IPS DF 4.7 (cell line): Measurements from ENCODE around the gene PALD1.

ENCODE experiments used
- DNase-seq: peaks from one replicate; pipeline ENCODE4 v3.0.0-alpha.2; 2013; ENCODE audit warnings: low spot score; ENCODE audit errors: extremely low read depth

PALD1 gene

DNA sequence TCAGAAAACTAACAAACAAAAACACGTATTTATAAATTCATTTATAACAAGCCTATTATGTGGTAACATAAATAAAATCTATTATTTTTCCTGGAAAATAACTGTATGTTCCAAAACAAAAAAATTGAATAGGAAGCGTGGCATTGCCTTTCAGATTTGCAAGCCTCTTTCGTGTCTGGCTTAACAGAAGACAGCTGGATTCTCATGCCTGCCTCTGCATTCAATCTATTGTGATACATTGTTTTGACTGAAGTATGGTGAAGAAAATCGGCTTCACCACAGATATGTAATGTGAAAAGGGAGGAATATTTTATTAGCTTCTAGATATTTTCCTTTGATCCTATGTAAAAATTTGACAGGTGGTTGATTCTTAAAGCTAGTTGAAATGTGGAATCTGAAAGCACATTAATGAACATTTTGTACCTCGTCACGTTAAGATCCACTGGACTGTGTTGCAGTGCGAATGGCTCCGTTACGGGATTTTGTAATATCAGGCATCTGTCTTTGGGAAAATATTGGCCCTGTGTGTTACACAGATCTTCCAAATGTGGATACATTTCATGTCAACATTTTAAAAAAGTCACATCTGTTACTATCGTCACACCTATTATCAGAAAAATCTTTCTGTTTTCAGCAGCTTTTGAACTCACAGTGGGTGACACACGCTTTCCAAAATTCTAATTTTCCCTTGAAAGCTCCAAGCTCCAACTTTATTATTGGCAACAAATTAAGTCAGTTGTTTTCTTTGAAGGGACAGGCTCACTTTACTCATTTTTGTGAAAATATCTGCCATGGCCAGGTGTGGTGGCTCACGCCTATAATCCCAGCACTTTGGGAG lies 26.2 kb downstream of the PALD1 start:
- no peak for DNase-seq

DNA sequence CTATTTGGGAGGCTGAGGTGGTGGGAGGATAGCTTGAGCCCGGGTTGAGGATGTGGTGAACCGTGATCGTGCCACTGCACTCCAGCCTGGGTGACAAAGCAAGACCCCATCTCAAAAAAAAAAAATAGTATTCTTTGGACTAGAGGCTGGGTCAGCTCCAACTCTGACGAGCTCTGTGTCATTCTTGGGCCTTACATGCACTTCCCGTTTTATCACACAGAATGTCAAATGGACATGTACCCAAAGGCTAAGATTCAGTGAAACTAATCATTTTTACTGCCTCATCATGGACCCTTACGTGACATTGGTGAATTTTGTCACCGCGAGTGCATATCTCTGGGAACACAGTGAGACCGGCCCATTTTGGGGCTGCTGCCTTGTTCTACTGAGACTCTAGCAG lies 27.3 kb downstream of the PALD1 start:
- DNase-seq = no peak

DNA sequence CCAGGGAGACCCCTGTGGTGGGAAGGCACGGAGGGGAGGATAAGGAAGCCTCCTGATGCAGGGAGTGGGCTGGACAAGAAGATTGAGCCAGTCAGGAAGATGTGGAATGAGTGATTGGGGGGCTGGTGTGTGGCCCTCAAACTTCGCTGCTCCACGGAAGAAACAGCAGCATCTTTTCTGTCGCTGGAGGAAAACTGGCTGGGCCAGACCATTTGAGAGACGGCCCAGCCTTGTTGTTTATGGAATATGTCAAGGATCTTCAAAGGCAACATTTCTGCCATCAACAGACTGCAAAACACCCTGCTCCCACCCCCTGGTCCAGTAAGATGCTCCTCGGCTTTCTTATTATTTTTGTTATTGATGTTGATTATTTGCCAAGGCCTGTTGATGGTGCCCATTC lies 29.4 kb downstream of the PALD1 start:
- no peak for DNase-seq

DNA sequence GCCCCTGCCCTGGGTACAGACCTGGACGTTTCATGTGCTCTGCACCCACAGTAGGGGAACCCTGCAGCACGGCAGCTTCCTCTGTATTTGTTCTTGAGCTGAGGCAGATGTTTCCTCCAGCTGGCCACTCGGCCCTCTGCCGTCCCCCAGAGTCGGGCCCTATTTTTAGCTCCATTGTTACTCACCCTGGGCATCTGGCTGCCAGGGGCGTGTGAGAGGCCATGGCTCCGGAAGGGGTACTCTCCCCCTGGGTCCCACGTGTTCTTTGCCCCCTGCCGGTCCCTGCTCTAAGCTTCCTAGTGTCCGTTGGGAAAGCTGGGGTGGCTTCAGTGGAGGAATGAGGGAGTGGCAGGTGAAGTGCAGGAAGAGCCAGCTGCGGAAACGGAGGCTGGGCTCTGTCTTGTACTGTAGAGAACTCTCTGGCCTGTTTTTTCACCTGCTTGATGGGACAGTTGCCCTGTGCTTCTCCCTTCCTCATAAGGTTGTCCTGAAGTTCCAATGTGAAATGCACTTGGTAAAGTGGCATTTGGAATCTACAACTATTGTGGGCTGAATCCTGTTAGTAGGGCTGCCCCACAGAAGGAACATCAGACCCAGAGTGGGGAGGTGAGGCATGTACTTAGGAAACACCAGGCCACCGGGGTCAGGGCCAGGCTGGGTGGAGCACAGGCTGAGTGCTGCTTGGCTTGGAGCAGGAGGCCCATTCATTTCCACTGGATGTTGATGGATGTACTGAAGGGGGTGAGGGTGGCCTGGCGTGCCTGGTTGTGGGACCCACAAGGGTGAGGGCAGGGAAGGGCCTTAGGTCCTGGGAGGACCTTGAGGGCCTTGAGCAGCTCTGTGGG lies 30.6 kb downstream of the PALD1 start:
- DNase-seq = no peak

DNA sequence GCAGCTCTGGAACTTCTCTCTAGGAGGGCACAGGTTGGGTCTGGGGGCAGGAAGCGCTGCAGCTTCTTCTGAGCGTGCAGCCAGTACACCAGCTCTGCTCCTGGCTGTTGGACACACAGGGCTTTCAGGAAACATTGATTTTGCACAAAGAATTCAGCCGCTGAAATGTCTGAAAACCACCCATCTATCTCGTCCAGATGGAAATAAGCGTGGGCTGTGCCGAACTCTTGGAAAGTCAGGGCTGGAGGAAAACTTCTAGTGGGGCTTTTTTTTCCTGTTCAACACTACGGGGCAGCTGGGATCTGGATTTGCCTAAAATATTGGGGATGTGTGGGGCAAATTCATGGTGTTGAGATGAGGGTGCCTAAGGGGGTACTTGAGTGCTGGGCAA lies 31.2 kb downstream of the PALD1 start:
- DNase-seq = no peak

DNA sequence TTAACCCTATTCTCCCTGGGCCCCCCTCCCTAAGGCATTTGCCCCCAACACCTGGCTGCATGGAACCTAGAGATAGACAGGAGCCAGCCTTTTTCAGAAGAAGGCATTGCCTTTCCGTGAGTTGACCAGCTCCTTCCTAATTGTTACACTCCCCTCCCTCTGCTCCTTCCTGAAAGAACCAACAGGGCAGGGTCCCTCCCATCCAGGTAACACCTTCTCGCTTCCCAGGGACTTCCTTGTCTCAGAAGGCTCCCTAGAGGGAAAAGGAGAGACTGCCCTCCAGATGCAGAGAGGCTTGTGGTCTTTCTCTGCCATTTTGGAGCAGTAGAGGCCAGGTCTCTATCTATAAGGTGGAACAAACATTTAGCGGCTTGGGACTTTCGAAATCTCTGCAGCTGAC lies 31.9 kb downstream of the PALD1 start:
- DNase-seq = no peak

DNA sequence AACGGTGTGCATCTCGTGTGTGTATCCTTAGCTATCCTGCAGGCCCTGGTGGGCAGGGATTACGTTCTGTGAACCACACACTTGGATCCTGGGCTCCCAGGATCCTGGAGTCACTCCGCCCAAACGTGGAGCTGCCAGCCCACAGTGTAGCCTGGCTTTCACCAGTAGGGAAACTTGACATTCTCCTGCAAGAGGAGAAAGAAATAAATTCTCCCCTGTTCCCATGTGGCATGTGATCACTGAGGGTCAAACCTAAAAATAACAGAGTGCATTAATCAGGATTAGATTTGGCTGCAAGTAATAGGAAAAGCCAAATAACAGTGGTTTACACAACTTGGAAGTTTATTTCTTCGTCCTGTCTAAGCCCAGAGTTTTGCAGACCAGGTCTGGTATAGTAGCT lies 32.3 kb downstream of the PALD1 start:
- DNase-seq = no peak

DNA sequence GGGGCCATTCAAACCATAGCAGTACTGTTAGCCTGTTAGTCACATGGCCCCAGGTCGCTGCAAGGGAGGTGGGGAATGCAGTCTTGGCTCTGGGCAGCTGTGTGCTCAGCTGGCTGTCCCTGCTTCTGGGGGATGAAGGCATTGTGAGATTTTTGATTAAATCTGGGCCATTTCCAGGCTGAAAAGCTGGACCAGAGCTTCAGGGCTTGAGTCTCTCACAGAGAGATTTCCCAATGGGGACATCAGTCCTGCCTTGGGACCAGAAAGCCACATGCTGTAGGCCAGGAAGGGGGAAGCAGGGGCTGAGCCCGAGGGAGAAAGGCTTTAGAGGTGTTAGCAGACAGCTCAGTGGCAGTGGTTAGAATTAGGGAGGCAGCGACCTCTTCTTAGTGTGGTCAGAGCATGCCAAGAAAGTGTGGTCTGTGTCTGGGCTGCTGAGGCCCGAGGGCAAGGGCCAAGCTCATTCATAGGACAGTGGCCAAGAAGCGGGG lies 33.6 kb downstream of the PALD1 start:
- DNase-seq = no peak

DNA sequence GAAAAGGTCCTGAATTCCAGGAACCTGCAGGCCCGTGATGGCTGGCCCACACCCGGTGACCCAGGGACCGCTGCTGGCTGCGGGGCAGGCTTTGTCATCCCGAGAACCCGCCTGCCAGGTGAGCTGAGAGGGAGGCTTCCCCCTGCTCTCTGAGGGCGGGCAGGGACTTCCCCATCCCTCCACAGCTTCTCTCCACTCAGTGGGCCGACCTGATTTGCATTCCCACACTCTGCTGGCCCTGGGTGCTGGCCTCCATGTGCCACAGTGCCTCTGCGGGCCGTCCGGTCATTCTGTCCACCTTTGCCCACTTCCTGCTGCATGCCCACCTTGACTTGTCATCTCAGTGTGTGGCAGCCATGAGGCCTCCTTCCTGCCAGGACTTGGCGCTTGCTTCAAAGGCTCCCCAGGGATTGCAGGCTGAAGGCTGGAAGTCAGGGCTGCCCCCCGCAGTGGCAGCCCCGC lies 35.3 kb downstream of the PALD1 start:
- DNase-seq = no peak

DNA sequence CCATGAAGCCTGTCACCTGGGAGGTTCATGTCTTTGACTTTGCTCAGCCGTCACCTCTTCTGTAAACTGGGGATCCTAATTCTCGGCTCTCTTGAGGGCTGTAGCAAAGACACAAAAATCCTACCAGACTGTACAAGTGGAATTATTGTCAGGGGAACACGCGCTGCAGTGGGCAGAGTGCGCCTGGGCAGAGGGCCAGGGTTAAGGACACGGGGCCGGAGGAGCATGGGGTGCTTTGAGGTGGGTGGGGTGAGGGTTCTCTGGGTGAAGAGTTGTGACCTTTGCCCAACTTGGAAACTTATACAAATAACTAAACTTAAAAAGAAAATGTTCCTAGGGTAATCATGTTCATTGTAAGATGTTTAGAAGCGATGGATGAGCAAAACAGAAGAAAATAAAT lies 36.0 kb downstream of the PALD1 start:
- DNase-seq = no peak

DNA sequence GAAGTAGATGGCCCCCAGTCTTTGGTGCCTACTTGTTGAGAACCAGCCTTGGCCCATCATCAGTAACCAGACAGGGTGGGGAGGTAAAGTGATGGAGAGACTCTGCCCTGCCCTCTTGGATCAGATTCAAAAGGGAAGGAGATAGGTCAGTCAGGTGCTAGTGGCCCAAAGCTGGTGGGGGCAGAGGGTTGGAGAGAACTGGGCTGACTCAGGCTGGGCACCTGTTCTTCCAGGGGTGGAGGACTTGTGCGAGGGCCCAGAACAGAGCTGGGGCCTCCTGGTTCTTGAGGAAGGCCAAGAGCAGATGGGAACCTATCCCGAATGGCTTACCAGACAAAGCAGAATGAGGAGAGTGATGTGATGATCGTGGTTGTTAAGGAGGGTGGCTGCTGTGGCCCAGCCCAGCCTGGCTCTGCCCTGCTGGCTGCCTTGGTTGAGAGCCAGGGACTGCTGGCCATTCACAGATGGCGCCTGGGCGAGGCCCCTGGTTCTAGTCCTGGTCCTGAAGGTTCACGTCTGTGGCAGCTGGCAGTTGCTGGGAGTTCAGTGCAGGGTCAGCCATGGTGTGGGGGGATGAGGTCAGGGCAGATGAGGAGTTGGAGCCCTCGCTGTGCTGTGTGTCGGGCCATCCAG lies 36.6 kb downstream of the PALD1 start:
- DNase-seq = no peak

DNA sequence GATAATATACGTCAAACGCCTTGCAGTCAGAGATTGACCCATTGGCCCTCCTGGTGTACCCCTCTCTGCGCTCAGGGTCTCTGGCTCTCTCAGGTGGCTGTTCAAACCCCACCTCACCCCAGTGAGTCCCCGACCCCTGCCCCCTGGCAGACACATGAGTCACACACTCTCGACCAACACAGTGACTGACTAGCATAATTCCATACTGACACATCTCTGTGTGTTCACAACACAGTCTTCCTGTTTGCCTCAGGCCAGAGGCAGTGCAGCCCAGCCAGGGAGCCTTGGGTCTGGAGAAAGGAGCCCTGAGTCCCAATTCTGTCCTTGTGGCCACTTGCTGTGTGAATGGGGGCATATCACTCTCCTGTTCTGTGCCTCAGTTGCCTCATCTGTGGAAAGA lies 40.1 kb downstream of the PALD1 start:
- no peak for DNase-seq

DNA sequence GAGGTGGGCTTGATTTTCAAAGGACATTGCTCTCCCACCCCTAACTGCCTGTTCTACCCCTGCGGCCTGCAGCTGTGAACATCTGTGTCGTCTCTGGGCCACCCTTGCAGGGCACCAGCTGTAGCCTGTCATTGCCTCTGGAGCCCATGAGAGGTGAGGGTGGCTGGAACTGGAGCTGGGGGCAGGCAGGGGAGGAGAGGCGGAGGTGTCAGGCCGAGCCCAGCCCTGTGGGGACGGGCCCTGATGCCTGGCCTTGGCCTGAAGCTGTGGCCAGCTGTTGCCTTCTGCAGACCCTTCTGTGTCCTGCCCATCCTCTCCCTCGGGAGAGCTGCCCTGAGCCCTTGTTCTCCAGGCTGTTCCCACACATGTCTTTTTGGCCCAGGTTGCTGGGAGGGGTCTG lies 44.5 kb downstream of the PALD1 start:
- no peak for DNase-seq

DNA sequence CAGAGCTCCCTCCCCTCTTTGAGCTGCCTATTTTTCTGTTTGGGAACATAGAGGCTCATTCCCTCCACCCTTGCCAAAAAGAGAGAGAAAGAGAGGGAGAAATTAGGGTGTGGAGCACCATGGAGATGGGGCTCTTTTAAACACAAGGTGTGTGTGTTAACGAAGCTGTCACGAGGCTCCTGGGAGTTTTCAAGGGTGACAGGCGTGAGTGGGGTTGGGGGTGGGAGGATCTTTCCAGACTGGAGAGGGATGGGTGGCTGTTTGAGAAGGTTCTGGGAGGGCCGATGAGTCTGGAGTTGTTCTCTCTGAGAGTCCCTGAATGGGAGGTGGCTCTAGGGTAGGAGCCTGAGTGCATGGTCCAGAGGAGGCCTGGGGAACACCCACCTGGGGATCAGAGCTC lies 45.0 kb downstream of the PALD1 start:
- no peak for DNase-seq

DNA sequence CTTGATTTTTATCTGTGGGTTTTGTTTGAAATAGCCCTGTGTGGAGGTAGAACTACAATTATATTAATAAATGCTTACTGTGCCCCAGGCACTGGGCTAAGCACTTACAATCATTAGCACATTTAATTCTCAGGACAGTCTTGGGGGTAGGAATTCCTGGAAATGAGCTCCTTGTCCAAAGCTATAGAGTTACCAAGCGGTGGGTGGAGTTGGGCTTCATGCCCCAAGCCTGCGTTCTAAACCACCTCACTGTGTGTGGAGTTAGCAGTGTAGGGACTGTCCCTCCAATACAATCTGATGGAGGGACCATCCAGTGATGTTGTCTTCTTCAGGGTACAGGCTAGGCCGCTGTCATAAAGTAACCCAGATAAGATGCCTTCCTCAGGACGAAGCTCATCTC lies 49.7 kb downstream of the PALD1 start:
- no peak for DNase-seq

DNA sequence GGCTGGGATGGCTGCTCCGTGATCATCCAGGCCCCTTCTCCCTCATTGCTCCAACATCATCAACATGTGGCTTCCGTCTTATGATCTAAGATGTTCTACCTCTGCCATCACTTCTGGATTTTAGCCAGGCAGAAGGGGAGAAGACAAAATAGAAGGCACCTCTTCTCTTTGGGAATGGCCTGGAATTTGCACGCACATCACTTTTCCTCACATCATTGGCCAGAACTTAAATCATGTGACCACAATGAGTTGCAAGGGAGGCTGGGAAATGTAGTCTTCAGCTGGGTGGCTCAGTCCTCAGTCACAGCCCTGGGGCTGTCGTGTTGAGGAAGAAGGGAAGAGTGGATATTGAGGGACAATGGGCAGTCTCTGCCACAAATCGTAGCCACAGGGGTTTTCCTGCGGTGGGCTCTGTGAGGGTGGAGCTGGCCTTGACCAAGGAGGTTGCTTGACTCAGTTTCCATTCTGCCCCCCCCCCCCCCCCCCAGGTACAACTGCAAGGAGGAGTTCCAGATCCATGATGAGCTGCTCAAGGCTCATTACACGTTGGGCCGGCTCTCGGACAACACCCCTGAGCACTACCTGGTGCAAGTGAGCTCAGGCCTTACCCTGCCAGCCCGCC lies 50.3 kb downstream of the PALD1 start:
- no peak for DNase-seq

DNA sequence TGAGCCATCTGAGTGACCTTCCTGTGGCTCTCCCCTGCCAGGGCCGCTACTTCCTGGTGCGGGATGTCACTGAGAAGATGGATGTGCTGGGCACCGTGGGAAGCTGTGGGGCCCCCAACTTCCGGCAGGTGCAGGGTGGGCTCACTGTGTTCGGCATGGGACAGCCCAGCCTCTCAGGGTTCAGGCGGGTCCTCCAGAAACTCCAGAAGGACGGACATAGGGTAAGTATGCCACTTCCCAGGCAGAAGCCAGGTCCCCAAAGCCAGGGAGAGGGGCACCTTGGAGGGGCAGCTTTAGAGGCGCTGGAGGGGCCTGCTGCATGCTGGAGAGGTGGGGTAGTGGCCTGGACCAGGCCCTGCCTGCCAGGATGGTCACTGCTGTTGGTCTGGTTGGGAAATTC lies 51.3 kb downstream of the PALD1 start:
- no peak for DNase-seq

DNA sequence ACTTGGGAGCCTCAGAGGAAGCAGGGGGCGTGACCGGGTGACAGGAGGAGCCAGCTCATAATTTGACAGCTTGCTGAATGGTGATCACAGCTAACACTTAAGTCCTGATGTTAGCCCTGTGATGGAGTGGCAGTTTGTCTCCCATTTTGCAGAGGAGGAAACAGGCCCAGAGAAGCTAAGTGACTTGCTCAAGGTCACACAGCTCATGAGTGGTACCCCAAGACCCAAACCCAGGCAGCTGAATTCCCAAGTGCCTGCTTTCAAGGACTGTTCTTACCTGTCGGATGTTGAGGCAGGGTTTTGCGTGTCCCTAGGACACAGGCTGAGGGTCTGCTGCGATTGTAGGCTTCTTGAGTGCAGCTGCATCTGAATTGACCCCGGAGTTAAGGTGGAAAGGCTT lies 51.7 kb downstream of the PALD1 start:
- DNase-seq = no peak

DNA sequence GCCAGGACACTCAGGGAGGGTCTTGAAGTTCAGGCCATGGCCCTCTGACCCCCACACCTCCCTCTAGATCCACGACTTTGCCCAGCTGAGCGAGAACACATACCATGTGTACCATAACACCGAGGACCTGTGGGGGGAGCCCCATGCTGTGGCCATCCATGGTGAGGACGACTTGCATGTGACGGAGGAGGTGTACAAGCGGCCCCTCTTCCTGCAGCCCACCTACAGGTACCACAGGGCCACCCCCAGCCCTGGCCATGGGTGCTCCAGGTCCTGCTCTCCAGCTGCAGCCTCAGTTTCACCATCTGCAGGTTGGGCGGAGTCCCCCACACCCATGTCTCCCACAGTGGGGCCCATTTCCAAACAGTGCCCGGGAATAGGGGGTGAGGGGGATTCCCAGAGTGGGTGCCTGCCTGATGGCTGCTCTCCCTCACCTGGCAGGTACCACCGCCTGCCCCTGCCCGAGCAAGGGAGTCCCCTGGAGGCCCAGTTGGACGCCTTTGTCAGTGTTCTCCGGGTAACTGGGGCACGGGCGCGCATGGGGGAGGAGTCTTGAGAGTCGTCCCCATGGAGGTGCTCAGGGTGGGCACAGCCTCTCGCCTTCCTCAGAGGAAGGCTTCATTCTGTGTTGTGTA lies 54.1 kb downstream of the PALD1 start:
- no peak for DNase-seq

DNA sequence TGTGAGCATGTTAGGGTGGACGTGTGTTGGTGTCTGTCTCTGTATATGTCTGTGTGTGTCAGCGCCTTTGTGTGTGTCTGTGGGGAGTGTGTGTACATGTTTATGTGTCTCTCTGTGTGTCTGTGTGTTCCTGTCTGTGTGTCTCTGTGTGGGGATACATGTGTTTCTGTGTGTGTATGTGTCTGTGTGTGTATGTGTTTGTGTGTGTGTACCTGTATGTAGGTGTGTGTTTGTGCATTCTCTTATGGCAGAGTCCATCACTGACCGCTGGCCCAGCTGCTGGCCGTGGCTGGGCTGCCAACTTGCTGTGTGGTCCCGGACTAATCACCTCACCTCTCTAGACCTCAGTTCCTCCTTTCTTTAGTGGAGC lies 54.6 kb downstream of the PALD1 start:
- no peak for DNase-seq

DNA sequence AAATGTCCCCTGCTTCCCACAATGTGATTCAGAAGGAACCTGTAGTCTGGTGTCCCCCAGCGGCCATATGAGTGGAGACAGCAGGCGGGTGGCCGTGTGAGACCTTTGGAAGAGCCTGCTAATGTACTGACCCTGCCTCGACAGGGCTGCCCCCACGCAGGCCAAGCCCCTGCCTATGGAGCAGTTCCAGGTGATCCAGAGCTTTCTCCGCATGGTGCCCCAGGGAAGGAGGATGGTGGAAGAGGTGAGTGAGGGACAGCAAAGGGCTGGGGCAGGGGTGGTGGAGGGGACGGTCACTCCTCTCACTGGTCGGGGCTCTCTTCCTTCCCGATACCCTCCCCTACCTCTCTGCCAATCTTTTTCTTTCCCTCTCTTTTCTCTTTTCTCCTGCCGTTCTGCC lies 55.7 kb downstream of the PALD1 start:
- no peak for DNase-seq
